ENCODE results near the gene TMEM204. TPM values are rescaled to one million over a fixed set of nuclear protein-coding genes. Genes with fewer than 3 reads are reported as not detected.

The TMEM204 gene
- total and polyA plus RNA-seq, 4 donors = 34.7 to 74.5 (median 45.1) TPM

DNA sequence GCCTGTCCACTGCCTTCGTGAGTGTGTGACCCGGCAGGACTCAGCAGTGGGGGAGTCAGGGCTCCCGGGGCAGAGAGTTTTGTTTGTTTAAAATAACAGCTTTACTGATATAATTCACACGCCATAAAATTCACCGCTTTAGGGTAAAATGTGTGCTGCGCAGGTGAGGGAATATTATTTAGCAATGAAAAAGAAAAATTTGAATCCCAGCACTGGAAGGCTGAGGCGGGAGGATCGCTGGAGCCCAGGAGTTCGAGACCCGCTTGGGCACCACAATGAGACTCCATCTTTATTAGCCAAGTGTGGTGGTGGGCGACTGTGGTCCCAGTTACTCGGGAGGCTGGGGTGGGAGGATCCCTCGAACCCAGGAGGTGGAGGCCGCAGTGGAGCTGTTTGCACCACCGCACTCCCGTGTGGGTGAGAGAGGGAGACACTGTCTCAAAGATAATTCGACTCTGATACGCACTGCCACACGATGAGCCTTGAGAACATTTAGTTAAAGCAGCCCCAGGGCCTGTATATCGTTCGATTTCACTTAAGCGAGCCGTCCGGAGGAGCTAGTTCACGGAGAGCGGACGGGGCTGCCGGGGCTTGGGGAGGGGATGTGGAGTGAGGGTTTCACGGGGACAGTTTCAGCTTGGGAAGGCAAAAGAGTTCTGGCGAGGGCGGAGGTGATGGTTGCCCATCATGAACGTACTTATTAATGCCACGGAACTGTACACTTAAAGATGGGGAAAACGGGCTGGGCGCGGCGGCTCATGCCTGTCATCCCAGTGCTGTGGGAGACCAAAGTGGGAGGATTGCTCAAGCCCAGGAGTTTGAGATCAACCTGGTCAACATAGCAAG lies 30.1 kb upstream of the TMEM204 start:
- H3K27me3 ChIP-seq (ENCODE audit: control insufficient read depth in 1 of 2, insufficient read depth in 2 of 2, low read length in 1 of 2) = no peaks in the 10 kb centered on the region
- ATAC-seq (ENCODE audit: low FRiP score) (no peak), DNase-seq (no peak)
- H3K4me3 ChIP-seq (ENCODE audit: low read length in 2 of 2) = no peak overlapping the region
- peaks cover 0 to 2% of the 10 kb centered on the region in 2 donors for H3K36me3 ChIP-seq (ENCODE audit: control insufficient read depth in 1 of 2, insufficient read depth in 2 of 2, low read length in 1 of 2)
- WGBS, 2 donors = 96% methylated on average over 37 of the region's 37 CpGs
- intact Hi-C loops (cut with DNase I) = no loop called here
- no peak overlapping the region for H3K27ac ChIP-seq (ENCODE audit: low read depth in 1 of 2, low read length in 2 of 2)
- H3K4me1 ChIP-seq (ENCODE audit: control insufficient read depth in 1 of 2, insufficient read depth in 2 of 2, low read length in 2 of 2) = no peaks in the 10 kb centered on the region
- H3K9me3 ChIP-seq (ENCODE audit: control insufficient read depth, low read length) = no peaks in the 10 kb centered on the region

DNA sequence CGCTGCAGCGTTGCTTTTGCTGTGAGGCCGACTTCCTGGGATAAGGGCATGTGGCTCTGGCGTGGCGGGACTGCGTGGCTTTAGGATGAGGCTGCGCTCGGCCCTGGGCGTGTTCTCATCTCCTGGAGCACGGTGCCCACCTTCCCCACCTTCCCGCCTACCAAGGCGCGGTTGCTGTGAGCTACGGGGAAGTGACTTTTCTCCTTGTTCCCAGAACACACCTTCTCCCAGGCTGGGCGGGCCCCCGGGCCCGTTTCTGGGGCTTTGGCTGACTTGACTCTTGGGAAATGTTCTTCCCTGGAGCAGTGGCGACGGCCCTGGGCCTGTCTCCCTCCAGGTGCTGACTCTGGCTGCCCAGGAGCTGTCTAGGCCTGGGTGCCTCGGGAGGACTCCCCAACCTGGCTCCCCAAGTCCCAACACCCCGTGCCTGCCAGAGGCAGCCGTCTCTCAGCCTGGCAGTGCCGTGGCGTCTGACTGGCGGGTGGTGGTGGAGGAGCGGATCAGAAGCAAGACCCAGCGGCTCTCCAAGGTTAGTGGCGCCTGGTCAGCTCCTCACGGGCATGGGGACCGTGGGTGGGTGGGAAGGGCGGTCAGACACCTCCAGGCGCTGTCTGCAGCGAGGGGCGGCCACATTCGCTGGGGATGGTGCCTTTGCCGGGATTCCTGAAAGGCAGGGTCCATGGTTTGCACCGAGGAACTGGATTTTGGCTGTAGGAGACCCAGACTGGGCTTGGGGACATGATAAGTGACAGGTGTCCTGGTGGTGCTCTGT lies 28.2 kb upstream of the TMEM204 start:
- no peak for DNase-seq
- no peak overlapping the region for H3K27ac ChIP-seq (ENCODE audit: low read depth in 1 of 2, low read length in 2 of 2)

DNA sequence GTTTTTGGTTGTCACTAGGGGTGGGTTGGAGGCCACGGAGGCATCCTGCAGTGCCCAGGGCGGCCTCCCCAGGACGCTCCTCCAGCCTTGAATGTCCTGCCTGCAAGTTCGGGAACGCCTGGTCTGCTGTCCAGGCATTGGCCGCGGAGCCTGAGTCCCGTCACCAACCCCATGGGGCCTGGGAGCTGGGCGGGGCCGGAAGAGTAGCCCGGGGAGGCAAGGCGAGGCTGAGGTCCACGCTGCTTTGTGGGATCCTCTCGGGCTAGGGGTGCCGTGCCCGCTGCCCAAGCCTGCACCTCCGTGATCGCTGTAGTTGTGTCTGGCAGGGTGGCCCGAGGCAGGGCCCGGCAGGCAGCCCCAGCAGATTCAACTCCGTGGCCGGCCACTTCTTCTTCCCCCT lies 27.6 kb upstream of the TMEM204 start:
- no peak overlapping the region for H3K27ac ChIP-seq (ENCODE audit: low read depth in 1 of 2, low read length in 2 of 2)
- ATAC-seq (ENCODE audit: low FRiP score) (no peak), DNase-seq (no peak)
- intact Hi-C loops (cut with DNase I) = no loop called here
- WGBS, 2 donors = 92 to 93% methylated on average over 21 to 22 of the region's 22 CpGs
- no peaks in the 10 kb centered on the region for H3K9me3 ChIP-seq (ENCODE audit: control insufficient read depth, low read length)
- H3K27me3 ChIP-seq (ENCODE audit: control insufficient read depth in 1 of 2, insufficient read depth in 2 of 2, low read length in 1 of 2) = no peaks in the 10 kb centered on the region
- no peaks in the 10 kb centered on the region for H3K36me3 ChIP-seq (ENCODE audit: control insufficient read depth in 1 of 2, insufficient read depth in 2 of 2, low read length in 1 of 2)
- no peaks in the 10 kb centered on the region for H3K4me1 ChIP-seq (ENCODE audit: control insufficient read depth in 1 of 2, insufficient read depth in 2 of 2, low read length in 2 of 2)
- no peak overlapping the region for H3K4me3 ChIP-seq (ENCODE audit: low read length in 2 of 2)

More for the DNA sequence above, 28.2 kb upstream of the TMEM204 start:
- H3K36me3 ChIP-seq (ENCODE audit: control insufficient read depth in 1 of 2, insufficient read depth in 2 of 2, low read length in 1 of 2) = no peaks in the 10 kb centered on the region
- no peaks in the 10 kb centered on the region for H3K27me3 ChIP-seq (ENCODE audit: control insufficient read depth in 1 of 2, insufficient read depth in 2 of 2, low read length in 1 of 2)
- intact Hi-C loops (cut with DNase I) = no loop called here
- no peak for ATAC-seq (ENCODE audit: low FRiP score)
- no peak overlapping the region for H3K4me3 ChIP-seq (ENCODE audit: low read length in 2 of 2)
- H3K9me3 ChIP-seq (ENCODE audit: control insufficient read depth, low read length) = no peaks in the 10 kb centered on the region
- H3K4me1 ChIP-seq (ENCODE audit: control insufficient read depth in 1 of 2, insufficient read depth in 2 of 2, low read length in 2 of 2) = no peaks in the 10 kb centered on the region
- 95 to 96% methylated on average over 34 to 37 of the region's 37 CpGs for WGBS, 2 donors

DNA sequence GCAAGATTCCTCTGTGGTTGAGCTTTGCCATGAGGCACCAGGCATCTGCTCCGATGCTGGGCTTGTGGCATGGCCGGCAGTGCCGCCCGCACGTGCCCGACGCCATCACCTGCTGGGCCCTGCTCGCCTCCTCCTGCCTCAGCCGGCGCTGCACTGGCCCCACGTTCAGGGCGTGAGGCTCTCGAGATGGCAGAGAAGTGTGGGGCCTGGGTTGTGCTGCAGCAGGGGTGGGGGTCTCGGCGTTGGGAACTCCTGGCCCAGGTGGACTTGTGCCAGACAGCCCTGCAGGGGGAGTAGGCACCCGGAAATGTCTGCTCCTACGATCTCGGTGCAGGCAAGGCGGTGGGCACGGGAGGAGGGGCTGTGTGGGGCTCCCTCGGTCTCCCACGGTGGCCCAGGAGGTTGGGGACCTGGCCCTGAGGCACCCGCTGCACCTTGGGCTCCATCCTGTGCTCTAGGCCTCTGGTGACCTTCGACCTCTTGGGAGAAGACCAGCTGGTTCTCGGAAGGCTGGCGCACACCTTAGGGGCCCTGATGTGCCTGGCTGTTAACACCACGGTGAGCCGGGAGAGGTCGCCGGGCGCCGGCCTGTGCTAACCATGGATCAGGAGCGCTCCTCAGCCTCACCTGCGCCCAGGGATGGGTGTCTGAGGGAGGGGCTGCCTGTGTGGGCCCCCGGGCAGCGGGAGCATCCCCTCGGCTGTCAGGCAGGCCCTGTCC lies 26.8 kb upstream of the TMEM204 start:
- no peaks in the 10 kb centered on the region for H3K27me3 ChIP-seq (ENCODE audit: control insufficient read depth in 1 of 2, insufficient read depth in 2 of 2, low read length in 1 of 2)
- no peak for DNase-seq
- no peaks in the 10 kb centered on the region for H3K9me3 ChIP-seq (ENCODE audit: control insufficient read depth, low read length)
- intact Hi-C loops (cut with DNase I) = no loop called here
- no peak overlapping the region for H3K4me3 ChIP-seq (ENCODE audit: low read length in 2 of 2)
- no peak overlapping the region for H3K27ac ChIP-seq (ENCODE audit: low read depth in 1 of 2, low read length in 2 of 2)
- ATAC-seq (ENCODE audit: low FRiP score) = no peak
- H3K4me1 ChIP-seq (ENCODE audit: control insufficient read depth in 1 of 2, insufficient read depth in 2 of 2, low read length in 2 of 2) = no peaks in the 10 kb centered on the region
- 89 to 91% methylated on average over 37 of the region's 37 CpGs for WGBS, 2 donors
- no peaks in the 10 kb centered on the region for H3K36me3 ChIP-seq (ENCODE audit: control insufficient read depth in 1 of 2, insufficient read depth in 2 of 2, low read length in 1 of 2)

DNA sequence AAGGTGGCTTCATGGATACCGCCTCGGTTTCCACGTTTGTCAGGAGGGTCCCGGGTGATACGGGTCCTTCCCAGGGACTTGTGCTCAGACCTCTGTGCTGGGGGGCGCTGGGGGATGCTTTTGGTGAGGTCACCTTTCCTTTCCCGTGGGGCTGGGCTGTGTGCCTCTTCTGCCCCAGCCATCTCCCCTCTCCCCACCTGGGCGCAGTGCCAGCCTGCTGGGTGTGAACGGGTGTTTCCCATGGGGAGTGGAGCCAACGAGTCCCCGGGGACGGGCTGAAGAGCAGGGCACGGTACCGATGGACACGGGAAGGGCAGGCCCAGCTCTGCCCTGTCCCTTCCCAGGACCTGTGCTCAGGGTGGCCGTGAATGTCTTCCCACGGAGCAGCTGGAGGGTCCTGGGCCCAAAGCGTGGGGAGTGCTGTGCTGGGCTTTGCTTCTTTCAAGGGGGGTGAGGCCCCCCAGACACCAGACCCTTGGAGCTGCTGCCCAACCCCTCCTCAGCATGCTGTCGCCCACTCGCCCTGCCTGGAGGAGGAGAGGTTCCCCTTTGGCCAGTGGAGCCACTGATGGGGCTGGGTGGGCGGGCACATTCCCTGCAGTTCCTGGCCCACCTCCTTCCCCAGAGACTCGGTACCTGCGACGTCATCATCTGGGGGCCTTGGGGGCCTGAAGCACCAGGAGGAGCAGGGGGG lies 24.8 kb upstream of the TMEM204 start:
- intact Hi-C loops (cut with DNase I) = no loop called here
- Histone ChIP-seq H3K9me3 (ENCODE audit: control insufficient read depth, low read length) (no peaks in the 10 kb centered on the region), H3K27ac (ENCODE audit: low read depth in 1 of 2, low read length in 2 of 2) (peak overlapping the region in 1 of 2 donors; percentile 77), H3K36me3 (ENCODE audit: control insufficient read depth in 1 of 2, insufficient read depth in 2 of 2, low read length in 1 of 2) (no peaks in the 10 kb centered on the region), H3K4me1 (ENCODE audit: control insufficient read depth in 1 of 2, insufficient read depth in 2 of 2, low read length in 2 of 2) (no peaks in the 10 kb centered on the region), H3K27me3 (ENCODE audit: control insufficient read depth in 1 of 2, insufficient read depth in 2 of 2, low read length in 1 of 2) (no peaks in the 10 kb centered on the region), H3K4me3 (ENCODE audit: low read length in 2 of 2) (no peak overlapping the region)
- DNase-seq (peak in 1 of 2 donors; percentile 53), ATAC-seq (ENCODE audit: low FRiP score) (no peak)
- WGBS, 2 donors = 65% methylated on average over 24 of the region's 24 CpGs

DNA sequence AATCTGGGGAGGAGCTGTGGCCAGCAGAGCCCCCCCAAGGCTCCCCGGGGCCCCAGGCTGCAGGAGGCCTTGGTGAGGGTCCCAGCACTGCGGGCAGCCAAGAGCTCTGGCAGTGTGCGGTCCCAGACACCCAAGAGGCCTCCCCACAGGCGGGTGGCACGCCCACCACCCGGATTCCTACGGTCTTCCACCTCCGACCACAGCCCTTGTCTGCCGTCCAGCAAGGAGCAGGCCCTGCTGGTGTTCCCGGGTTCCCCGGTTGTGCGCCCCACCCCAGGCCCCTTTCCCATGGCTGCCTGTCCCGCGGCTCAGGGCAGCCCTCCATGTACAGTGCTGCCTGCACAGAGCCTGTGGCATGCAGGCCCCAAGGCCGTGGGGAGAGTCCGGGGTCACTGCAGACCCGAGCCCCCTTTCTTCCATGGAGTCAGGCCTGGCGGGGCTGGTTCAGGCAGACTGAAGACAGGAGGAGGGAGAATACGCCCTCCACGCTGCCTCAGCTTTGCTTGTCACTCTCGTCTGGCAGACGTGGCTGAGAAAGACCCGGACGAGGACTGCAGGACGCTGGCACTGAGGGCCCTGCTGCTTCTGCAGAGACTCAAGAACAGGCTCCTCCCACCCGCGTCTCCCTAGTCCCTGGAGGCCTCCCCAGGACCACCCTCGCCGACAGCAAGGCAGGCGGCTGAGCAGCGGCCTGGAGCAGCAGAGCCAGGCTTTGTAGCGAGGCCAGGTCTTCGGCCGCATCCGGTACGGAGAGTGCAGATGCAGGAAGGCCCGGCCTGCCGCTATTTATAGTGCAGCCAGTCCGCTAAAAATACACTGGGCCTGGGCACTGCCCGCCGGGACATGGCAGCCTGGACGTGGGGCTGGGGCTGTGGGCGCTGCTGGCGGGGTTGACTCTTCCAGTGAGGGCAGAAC lies 23.9 kb upstream of the TMEM204 start:
- H3K27me3 ChIP-seq (ENCODE audit: control insufficient read depth in 1 of 2, insufficient read depth in 2 of 2, low read length in 1 of 2) = no peaks in the 10 kb centered on the region
- ATAC-seq (ENCODE audit: low FRiP score) (peak; percentile 77), DNase-seq (peak; percentile 92 to 93)
- intact Hi-C loops (cut with DNase I) = loop anchor here in 1 of 2 donors (5.0 kb wide), 1 partner anchor 38 kb away; no protein-coding TSS in a partner anchor
- H3K9me3 ChIP-seq (ENCODE audit: control insufficient read depth, low read length) = no peaks in the 10 kb centered on the region
- H3K4me1 ChIP-seq (ENCODE audit: control insufficient read depth in 1 of 2, insufficient read depth in 2 of 2, low read length in 2 of 2) = no peaks in the 10 kb centered on the region
- 11 to 20% methylated on average over 38 to 44 of the region's 44 CpGs for WGBS, 2 donors
- H3K4me3 ChIP-seq (ENCODE audit: low read length in 2 of 2) = no peak overlapping the region
- peak overlapping the region; percentile 14 to 77 for H3K27ac ChIP-seq (ENCODE audit: low read depth in 1 of 2, low read length in 2 of 2)
- no peaks in the 10 kb centered on the region for H3K36me3 ChIP-seq (ENCODE audit: control insufficient read depth in 1 of 2, insufficient read depth in 2 of 2, low read length in 1 of 2)

DNA sequence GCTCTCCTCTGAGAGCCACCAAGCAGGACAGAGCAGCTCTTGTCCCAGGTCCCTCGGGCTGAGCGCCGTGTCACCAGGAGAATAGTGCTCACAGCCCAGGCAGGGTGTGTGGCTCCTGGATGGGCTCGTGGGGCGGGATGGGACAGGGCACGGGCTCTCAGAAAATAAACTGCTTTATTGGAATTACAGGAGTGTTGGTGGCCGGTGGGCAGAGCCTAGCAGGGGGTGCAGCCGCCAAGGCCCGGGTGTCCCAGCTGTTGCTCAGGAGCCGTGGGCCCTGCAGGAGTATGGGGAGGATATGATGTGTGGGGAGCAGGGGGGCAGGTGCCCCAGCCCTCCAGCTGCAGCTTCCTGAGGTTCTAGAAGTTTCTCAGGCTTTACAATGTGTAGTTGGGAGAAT lies 23.2 kb upstream of the TMEM204 start:
- H3K27ac ChIP-seq (ENCODE audit: low read depth in 1 of 2, low read length in 2 of 2) = peak overlapping the region in 1 of 2 donors; percentile 55
- H3K4me1 ChIP-seq (ENCODE audit: control insufficient read depth in 1 of 2, insufficient read depth in 2 of 2, low read length in 2 of 2) = no peaks in the 10 kb centered on the region
- no peaks in the 10 kb centered on the region for H3K36me3 ChIP-seq (ENCODE audit: control insufficient read depth in 1 of 2, insufficient read depth in 2 of 2, low read length in 1 of 2)
- no peak overlapping the region for H3K4me3 ChIP-seq (ENCODE audit: low read length in 2 of 2)
- 43 to 50% methylated on average over 10 of the region's 10 CpGs for WGBS, 2 donors
- DNase-seq = no peak
- no peak for ATAC-seq (ENCODE audit: low FRiP score)
- H3K27me3 ChIP-seq (ENCODE audit: control insufficient read depth in 1 of 2, insufficient read depth in 2 of 2, low read length in 1 of 2) = no peaks in the 10 kb centered on the region
- intact Hi-C loops (cut with DNase I) = loop anchor here in 1 of 2 donors (5.0 kb wide), 1 partner anchor 37 kb away; no protein-coding TSS in a partner anchor
- no peaks in the 10 kb centered on the region for H3K9me3 ChIP-seq (ENCODE audit: control insufficient read depth, low read length)

Measured in aorta (tissue), 5 donors.